GM19395 (cell line): ENCODE data around the gene LRRC32.

Experiments
- ATAC-seq: cut with Tn5 transposase; IDR thresholded peaks from one replicate; pipeline ENCODE4 v1.9.1; 2021; ENCODE audit warnings: mild to moderate bottlenecking, moderate library complexity; ENCODE audit not compliant: unreplicated experiment

Gene LRRC32

DNA sequence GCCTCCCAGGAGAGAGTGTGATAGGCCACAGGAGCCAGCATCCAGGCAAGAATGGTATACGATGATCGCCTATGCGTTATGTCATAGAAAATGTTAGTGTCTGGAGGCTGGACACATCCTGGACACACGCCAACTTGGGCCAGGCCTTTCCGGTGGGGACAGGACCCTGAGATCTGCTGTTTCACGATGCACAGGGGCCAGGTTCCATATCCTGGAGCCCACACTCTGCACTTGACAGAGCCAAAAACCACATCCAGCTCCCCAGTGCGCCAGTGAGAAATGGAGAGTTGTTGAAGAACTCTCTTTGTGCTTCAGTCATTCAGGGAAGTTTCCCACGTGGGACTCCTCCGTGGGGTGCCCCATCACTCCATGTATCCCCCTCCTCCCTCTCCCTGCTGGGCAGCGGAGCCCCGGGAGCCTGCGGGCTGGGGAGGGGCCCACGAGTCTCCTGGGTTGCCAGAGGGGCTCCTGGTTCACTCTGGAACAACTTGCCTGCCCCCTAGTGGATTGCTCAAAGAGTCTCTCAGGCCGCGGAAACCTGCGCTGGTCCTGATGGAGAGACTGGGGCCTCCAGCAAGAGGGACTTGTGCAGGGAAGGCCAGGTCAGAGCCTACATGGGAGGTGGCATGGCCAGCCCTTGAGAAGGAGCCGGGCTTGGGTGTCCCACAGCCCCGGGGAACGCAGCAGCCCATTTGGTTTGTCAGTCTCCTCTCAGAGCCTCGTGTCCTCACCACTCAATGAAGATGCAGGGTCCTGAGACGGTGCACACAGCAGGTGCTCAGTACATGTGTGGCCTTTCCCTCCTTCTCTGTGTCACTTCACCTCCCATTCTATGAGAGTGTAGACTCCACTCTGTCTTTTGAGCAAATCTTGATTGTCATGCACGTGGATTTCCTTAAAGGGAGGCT lies 10.2 kb upstream of the LRRC32 start:
- ATAC-seq = no peak

GRCh38 chr11:76678321-76678720 lies 7.8 kb upstream of the LRRC32 start:
- no peak for ATAC-seq

DNA sequence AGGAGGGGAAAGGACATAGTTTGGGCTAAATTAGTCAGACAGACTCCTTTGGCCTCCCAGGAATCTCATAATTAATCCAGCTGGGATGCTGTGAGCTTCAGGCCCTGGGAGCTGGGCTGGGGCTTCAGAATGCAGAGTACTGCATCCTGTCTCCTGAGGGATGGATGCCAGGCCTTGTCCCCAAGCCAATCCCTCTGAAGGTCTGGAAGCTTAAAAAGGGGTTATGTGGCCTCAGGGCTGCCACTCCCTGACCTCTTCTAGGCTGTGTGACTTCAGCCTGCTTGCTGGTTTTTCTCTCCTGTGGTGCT lies 6.9 kb upstream of the LRRC32 start:
- no peak for ATAC-seq

- no peak for ATAC-seq
Measured at GRCh38 chr11:76676636-76677457, 6.3 kb upstream of the LRRC32 start.

GRCh38 chr11:76674517-76675400 lies 4.2 kb upstream of the LRRC32 start:
- no peak for ATAC-seq

- ATAC-seq = no peak
Measured at GRCh38 chr11:76673176-76674142, 2.9 kb upstream of the LRRC32 start.

- peak; percentile 59 for ATAC-seq
Measured at GRCh38 chr11:76672431-76673175, 2.1 kb upstream of the LRRC32 start.

DNA sequence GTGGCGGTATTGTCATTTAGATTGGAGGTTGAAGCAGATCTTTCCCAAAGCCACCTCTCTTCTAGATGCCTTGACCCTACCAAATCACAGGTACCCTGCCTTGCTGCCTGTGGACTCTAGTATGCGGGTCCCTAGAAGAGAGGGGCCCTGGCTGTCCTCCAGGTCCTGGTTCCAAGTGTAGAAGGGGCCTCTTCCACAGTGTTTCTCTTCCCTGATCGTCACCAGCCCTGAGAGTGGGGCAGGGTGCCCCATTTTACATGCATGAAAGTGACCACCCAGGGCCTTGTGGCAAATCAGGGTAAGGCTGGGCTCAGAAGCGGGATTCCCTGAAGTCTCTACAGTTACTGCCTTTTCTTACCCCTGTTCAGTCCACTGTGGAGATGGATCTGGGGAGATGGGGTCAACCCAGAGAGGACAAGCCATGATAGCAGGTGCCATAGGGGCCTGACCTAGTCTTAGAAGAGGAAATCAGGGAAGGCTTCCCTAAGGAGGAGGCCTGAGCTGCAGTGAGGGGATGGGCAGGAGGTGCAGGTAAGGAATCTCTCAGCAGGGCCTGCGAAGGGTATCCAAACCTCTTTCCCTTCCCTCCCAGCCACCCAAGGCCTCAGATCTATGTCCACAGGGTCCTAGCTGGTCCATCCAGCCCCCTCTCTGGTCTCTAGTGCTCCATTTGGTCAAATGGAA lies 1.2 kb upstream of the LRRC32 start:
- no peak for ATAC-seq

GRCh38 chr11:76671237-76671592 lies 668 bp upstream of the LRRC32 start:
- ATAC-seq = no peak

DNA sequence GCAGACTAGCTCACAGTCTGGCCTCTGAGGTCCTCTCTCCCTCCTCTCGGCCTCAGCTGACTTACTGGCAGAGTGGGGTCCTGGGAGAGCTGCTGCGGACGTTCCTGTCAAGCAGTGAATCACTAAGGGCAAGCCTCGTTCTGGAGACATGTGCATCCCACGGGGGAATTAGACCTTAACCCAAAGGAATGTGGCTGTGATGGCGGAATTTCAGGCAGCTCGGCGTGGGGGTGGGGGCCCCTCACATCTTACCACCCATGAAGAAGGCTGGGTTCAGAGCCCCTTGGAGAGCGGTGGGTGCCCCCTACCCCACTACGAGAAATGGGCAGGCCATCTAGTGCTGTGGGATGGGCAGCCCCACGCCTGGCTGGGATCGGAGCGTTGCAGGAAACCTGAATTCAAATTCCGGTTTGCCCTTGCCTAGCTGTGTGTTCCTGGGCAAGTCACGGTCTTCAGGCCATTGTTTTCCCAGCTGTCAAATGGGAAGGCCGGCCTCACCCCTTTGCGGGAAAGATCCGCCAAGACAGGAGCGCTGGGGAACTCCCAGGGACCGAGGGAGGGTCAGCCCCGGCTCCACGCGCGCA lies 554 bp downstream of the LRRC32 start:
- no peak for ATAC-seq

DNA sequence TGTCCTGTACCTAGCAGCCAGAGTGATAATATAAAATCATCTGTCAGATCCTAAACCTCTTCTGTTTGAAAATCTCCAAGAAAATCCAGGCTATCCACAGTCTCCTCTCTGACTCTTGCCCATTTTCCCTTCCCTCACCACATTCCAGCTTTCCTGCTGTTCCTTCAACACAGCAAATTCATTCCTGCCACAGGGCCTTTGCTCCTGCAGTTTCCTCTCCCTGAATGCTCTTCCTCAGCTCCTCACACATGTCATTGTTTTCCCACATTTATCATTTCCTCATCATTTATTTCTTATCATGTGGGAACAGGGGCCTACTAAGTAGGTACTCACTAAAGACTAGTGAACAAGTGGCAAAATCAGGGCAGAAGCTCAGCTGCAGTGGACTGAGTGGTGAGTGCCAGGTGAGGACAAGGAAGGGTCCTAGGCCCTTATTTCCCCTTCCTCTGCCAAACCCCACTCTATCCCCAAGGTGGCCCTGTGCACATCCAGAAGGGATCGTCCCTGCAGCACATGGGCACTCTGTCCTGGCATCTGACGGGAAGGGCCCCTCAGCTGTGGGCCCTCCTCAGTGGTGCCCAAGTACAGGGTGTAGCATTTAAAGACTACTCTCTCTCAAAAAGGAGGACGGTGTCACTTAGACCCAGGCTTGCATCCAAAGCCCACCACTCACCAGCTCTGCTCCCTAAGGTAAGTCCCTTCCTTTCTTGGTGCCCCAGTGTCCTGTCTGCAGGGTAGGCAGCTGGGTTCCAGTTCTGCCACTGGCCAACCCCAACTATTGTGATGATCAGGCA lies 2.0 kb downstream of the LRRC32 start:
- ATAC-seq = no peak

DNA sequence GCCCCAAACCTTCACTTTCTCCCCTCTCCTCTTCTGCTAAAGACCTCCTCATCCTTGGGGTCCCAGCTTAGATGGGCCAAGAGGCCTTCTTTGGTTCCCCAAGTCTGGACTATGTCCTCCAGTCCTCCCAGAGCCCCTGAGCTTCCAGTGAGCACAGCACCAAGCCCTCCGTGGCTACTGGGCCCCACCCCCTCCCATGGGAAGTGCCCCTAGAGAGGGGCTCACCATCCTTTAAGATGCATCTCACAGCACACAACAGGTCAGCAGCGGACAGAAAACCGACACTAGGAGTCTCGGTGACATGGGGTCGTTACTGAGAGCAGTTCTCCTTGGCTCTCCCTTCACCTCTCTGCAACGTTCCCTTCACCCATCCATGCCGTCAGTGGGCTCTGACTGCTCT lies 2.7 kb downstream of the LRRC32 start:
- no peak for ATAC-seq

DNA sequence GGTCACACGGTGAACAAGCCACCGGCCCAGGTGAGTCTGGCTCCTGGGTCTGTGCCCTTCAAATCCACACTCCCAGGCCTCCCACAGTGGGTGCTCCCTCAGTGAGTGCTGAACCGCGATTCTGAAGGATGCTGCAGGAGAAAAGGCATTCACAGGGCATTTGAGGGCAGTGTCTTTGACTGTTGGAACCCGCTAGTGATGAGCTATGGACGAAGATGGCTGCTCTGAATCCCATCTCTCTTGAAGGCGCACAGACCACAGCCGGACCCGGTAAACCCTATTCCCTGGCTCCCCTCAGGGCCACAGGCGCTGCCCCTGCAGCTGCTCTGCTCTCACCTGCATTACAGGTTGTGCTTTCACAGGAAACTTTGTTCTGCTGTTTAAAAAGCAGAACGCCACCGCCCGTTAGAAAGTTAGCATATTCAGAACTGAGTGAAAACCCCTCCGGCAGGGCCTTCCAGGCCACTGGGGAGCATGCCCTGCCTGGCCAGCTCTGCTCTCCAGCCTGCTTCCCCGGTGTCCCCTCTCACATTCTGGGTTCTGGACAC lies 3.2 kb downstream of the LRRC32 start:
- ATAC-seq = no peak

GRCh38 chr11:76666830-76667229 lies 3.7 kb downstream of the LRRC32 start:
- ATAC-seq = no peak

GRCh38 chr11:76666408-76666807 lies 4.1 kb downstream of the LRRC32 start:
- no peak for ATAC-seq

DNA sequence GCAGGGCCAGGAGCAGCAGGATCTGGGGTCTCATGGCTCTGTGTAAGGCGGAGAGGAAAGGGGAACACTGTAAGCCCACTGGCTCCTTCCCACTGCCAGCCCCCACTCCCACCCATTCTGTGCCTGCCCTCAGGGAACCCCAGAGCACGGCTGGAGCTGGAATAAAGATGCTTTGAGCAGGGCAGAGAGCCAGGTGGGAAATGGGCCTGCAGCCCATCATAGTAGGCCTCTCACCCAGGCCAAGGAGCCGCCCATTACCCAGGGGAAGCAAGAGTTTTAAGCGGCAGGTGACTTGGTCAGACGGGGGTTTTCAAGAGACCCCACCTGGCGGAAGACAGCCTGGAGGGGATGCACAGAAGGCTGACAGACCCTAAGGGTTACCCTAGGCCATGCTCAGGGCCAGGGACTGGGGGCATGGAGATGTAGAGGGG lies 4.6 kb downstream of the LRRC32 start:
- ATAC-seq = no peak

- ATAC-seq = no peak
Measured at GRCh38 chr11:76665172-76665571, 5.4 kb downstream of the LRRC32 start.
